Measurements from ENCODE around the gene HM13. TPM values are rescaled to one million over a fixed set of nuclear protein-coding genes. Genes with fewer than 3 reads are reported as not detected.
"Not testable (repeated sequence)": the region's sequence is repeated elsewhere in the genome, so short reads cannot be mapped to it uniquely, and the experiment has no call there.

HM13 gene
- total RNA-seq, 2 experiments from 2014 or later: 110 to 111 TPM

- no peak overlapping the region for H3K27ac Mint-ChIP-seq
- H3K9me3 Mint-ChIP-seq: no peaks in the 10 kb centered on the region
- ChIA-PET POLR2A (no interaction called here), CTCF (interaction anchor here (1.0 to 2.5 kb wide), 2 partner anchors 19 to 129 kb away, joined by 3 to 13 read pairs; no protein-coding TSS in a partner anchor)
- no peaks in the 10 kb centered on the region for H3K4me1 Mint-ChIP-seq (ENCODE audit: low read depth)
- DNase-seq: peak; percentile 28
- intact Hi-C loops (cut with micrococcal nuclease): no loop called here
- H3K4me3 Mint-ChIP-seq: no peak overlapping the region
- peaks cover 18% of the 10 kb centered on the region for H3K27me3 Mint-ChIP-seq
- H3K36me3 Mint-ChIP-seq: no peaks in the 10 kb centered on the region
Measured at GRCh38 chr20:31484001-31484400, 30.2 kb upstream of the HM13 start.

- Mint-ChIP-seq H3K27me3 (peaks cover 18% of the 10 kb centered on the region), H3K9me3 (no peaks in the 10 kb centered on the region), H3K27ac (no peak overlapping the region), H3K4me3 (no peak overlapping the region), H3K36me3 (no peaks in the 10 kb centered on the region), H3K4me1 (ENCODE audit: low read depth) (no peaks in the 10 kb centered on the region)
- DNase-seq: peak; percentile 24
- POLR2A ChIA-PET: no interaction called here
- CTCF ChIA-PET: interaction anchor here (0.6 to 2.1 kb wide), 4 partner anchors 17 to 127 kb away, joined by 3 to 11 read pairs (median 6); no protein-coding TSS in a partner anchor
- intact Hi-C loops (cut with micrococcal nuclease): no loop called here
Measured at GRCh38 chr20:31485450-31486339, 28.5 kb upstream of the HM13 start.

DNA sequence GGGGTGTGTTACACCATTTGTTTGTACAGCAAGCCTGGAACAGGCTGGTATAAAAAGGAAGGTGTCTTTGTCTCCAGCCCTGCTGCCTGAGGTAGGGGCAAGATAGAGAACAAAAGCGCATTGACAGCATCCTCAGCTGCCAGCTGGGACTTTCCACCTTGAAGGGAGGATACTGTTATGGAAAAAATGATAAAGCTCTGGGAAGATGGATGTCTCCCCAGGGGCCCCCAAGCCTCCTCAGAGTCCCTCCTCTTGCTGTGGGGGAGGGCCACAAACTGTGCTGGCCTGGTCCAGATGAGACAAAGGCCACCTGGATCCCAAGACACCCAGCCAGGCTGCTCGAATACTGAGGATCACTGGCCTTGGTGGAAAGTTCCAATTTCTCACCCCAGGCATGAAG, 26.1 kb upstream of the HM13 start:
- Mint-ChIP-seq H3K27me3 (peaks cover 18% of the 10 kb centered on the region), H3K27ac (no peak overlapping the region), H3K4me1 (ENCODE audit: low read depth) (no peaks in the 10 kb centered on the region), H3K36me3 (no peaks in the 10 kb centered on the region), H3K9me3 (no peaks in the 10 kb centered on the region), H3K4me3 (no peak overlapping the region)
- CTCF ChIA-PET: interaction anchor here (0.6 to 4.0 kb wide), 2 partner anchors 15 to 617 kb away, joined by 3 to 18 read pairs; no protein-coding TSS in a partner anchor
- no peak for DNase-seq
- POLR2A ChIA-PET: no interaction called here
- intact Hi-C loops (cut with micrococcal nuclease): no loop called here

GRCh38 chr20:31489152-31489551, 25.1 kb upstream of the HM13 start:
- H3K4me3 Mint-ChIP-seq: no peak overlapping the region
- intact Hi-C loops (cut with micrococcal nuclease): no loop called here
- no peaks in the 10 kb centered on the region for H3K36me3 Mint-ChIP-seq
- CTCF ChIA-PET: interaction anchor here (4.0 kb wide), 1 partner anchor 14 kb away, joined by 18 read pairs; no protein-coding TSS in a partner anchor
- H3K27ac Mint-ChIP-seq: no peak overlapping the region
- no peak for DNase-seq
- H3K4me1 Mint-ChIP-seq (ENCODE audit: low read depth): no peaks in the 10 kb centered on the region
- POLR2A ChIA-PET: no interaction called here
- H3K27me3 Mint-ChIP-seq: peaks cover 13% of the 10 kb centered on the region
- no peaks in the 10 kb centered on the region for H3K9me3 Mint-ChIP-seq

GRCh38 chr20:31490752-31491151, 23.5 kb upstream of the HM13 start:
- H3K36me3 Mint-ChIP-seq: no peaks in the 10 kb centered on the region
- intact Hi-C loops (cut with micrococcal nuclease): no loop called here
- no peak overlapping the region for H3K27ac Mint-ChIP-seq
- no peaks in the 10 kb centered on the region for H3K9me3 Mint-ChIP-seq
- no peak overlapping the region for H3K4me3 Mint-ChIP-seq
- H3K27me3 Mint-ChIP-seq: peaks cover 15% of the 10 kb centered on the region
- no peaks in the 10 kb centered on the region for H3K4me1 Mint-ChIP-seq (ENCODE audit: low read depth)
- CTCF ChIA-PET: interaction anchor here (4.0 kb wide), 1 partner anchor 12 kb away, joined by 18 read pairs; no protein-coding TSS in a partner anchor
- POLR2A ChIA-PET: no interaction called here
- DNase-seq: no peak

GRCh38 chr20:31494131-31494530, 20.1 kb upstream of the HM13 start:
- Mint-ChIP-seq H3K4me1 (ENCODE audit: low read depth) (no peaks in the 10 kb centered on the region), H3K27me3 (peaks cover 18% of the 10 kb centered on the region), H3K9me3 (no peaks in the 10 kb centered on the region), H3K27ac (no peak overlapping the region), H3K36me3 (no peaks in the 10 kb centered on the region), H3K4me3 (no peak overlapping the region)
- POLR2A ChIA-PET: no interaction called here
- CTCF ChIA-PET: no interaction called here
- intact Hi-C loops (cut with micrococcal nuclease): no loop called here
- DNase-seq: no peak

- intact Hi-C loops (cut with micrococcal nuclease): no loop called here
- H3K27me3 Mint-ChIP-seq: peaks cover 18% of the 10 kb centered on the region
- ChIA-PET POLR2A (no interaction called here), CTCF (interaction anchor here (0.9 to 1.2 kb wide), 2 partner anchors 37 to 61 kb away, joined by 3 to 4 read pairs; no protein-coding TSS in a partner anchor)
- H3K9me3 Mint-ChIP-seq: no peaks in the 10 kb centered on the region
- no peak overlapping the region for H3K4me3 Mint-ChIP-seq
- H3K27ac Mint-ChIP-seq: no peak overlapping the region
- no peaks in the 10 kb centered on the region for H3K36me3 Mint-ChIP-seq
- DNase-seq: no peak
- no peaks in the 10 kb centered on the region for H3K4me1 Mint-ChIP-seq (ENCODE audit: low read depth)
Measured at GRCh38 chr20:31496761-31497295, 17.4 kb upstream of the HM13 start.

GRCh38 chr20:31497838-31498540, 16.3 kb upstream of the HM13 start:
- H3K27ac Mint-ChIP-seq: no peak overlapping the region
- DNase-seq: no peak
- intact Hi-C loops (cut with micrococcal nuclease): no loop called here
- ChIA-PET POLR2A (no interaction called here), CTCF (interaction anchor here (0.5 kb wide), 1 partner anchor 38 kb away, joined by 3 read pairs; no protein-coding TSS in a partner anchor)
- no peaks in the 10 kb centered on the region for H3K9me3 Mint-ChIP-seq
- H3K4me3 Mint-ChIP-seq: no peak overlapping the region
- no peaks in the 10 kb centered on the region for H3K36me3 Mint-ChIP-seq
- H3K27me3 Mint-ChIP-seq: peaks cover 18% of the 10 kb centered on the region
- no peaks in the 10 kb centered on the region for H3K4me1 Mint-ChIP-seq (ENCODE audit: low read depth)

DNA sequence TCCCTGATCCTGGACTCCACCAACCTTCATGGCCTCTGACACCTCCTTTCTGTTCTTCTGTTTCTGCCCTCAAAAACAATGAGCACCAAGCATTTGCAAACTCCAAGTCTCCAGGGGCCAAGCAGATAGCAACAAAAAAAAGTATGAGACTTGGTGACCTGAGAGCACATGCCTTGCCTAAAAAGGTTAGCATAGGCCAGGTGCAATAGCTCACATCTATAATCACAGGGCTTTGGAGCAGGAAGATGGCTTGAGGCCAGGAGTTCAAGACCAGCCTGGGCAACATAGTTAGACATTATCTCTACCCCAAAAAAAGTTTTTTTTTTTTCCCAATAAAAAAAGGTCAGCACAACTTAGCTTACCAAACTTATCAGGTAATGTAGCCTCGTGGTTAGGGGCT, 13.7 kb upstream of the HM13 start:
- H3K27me3 Mint-ChIP-seq: peaks cover 10% of the 10 kb centered on the region
- CTCF ChIA-PET: interaction anchor here (3.2 to 9.5 kb wide), 2 partner anchors 15 to 41 kb away, joined by 16 to 188 read pairs; partner anchors contain the start of gene HM13
- no peaks in the 10 kb centered on the region for H3K36me3 Mint-ChIP-seq
- H3K4me3 Mint-ChIP-seq: no peak overlapping the region
- H3K4me1 Mint-ChIP-seq (ENCODE audit: low read depth): peaks cover 4% of the 10 kb centered on the region
- no peak overlapping the region for H3K27ac Mint-ChIP-seq
- POLR2A ChIA-PET: interaction anchor here (0.6 kb wide), 1 partner anchor 128 kb away, joined by 3 read pairs; no protein-coding TSS in a partner anchor
- no peaks in the 10 kb centered on the region for H3K9me3 Mint-ChIP-seq
- intact Hi-C loops (cut with micrococcal nuclease): no loop called here
- DNase-seq: no peak

DNA sequence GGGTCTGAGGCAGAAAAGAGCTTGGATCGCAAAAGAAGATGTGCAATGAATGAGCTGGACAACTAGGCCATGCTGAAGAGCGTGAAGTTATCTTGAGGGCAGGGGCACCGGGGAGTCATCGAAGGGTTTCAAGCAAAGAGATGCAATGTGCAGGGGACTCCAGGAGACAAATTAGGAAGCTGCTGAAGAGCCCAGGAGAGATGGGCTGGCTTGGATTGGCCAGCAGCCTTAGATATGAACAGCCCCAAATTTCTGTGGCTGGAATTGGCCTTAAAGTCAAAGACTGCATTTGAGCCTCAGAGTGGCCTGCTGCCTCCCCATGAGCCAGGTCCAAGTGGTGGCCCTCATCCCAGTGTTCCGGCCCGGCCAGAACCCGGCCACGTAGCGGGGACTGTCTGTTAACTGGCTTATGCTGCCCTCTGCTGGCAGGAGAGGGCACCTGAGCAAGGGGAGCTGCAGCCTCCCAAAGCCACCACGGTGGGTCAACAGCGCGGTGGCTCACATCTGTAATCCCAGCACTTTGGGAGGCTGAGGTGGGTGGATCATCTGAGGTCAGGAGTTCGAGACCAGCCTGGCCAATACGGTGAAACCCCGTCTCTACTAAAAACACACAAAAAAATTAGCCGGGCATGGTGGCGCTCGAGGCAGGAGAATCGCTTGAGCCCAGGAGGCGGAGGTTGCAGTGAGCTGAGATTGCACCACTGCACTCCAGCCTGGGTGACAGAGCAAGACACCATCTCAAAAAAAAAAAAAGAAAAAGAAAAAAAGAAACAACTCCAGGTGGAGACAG, 11.2 kb upstream of the HM13 start:
- intact Hi-C loops (cut with micrococcal nuclease): loop anchor here (1.0 kb wide), 1 partner anchor 43 kb away; no protein-coding TSS in a partner anchor
- CTCF ChIA-PET: interaction anchor here (0.5 to 9.5 kb wide), 39 partner anchors 8 to 1969 kb away, joined by 3 to 188 read pairs (median 5); partner anchors contain the start of genes DEFB119, DEFB123, DEFB124 and HM13
- H3K4me1 Mint-ChIP-seq (ENCODE audit: low read depth); H3K27me3 Mint-ChIP-seq; H3K36me3 Mint-ChIP-seq; H3K9me3 Mint-ChIP-seq; POLR2A ChIA-PET; H3K4me3 Mint-ChIP-seq; H3K27ac Mint-ChIP-seq: not testable (repeated sequence)
- peak; percentile 82 for DNase-seq

DNA sequence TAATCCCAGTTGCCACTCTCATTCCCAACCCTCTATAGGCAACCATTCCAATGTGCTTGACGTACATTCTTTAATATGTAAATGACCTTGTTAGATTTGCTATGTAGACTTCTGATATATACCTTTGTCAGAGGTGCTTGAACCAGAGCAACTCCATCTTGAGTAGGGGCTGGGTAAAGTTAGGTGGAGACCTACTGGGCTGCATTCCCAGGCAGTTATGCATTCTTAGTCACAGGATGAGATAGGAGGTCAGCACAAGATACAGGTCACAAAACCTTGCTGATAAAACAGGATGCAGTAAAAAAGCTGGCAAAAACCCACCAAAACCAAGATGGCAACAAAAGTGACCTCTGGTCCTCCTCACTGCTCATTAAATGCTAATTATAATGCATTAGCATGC, 8.3 kb upstream of the HM13 start:
- Mint-ChIP-seq H3K4me1 (ENCODE audit: low read depth) (peaks cover 4% of the 10 kb centered on the region), H3K27me3 (peaks cover 4% of the 10 kb centered on the region), H3K27ac (no peak overlapping the region), H3K9me3 (peaks cover 2% of the 10 kb centered on the region), H3K36me3 (no peaks in the 10 kb centered on the region), H3K4me3 (no peak overlapping the region)
- intact Hi-C loops (cut with micrococcal nuclease): no loop called here
- POLR2A ChIA-PET: no interaction called here
- DNase-seq: no peak
- CTCF ChIA-PET: interaction anchor here (9.5 kb wide), 1 partner anchor 47 kb away, joined by 188 read pairs; no protein-coding TSS in a partner anchor

All from activated CD4-positive, alpha-beta memory T cell treated with anti-CD3 and anti-CD28 coated beads for 36 hours (primary cell).